Measurements from ENCODE around the gene FBLN2. TPM values are rescaled to one million over a fixed set of nuclear protein-coding genes. Genes with fewer than 3 reads are reported as not detected.
"Not testable (repeated sequence)": the region's sequence is repeated elsewhere in the genome, so short reads cannot be mapped to it uniquely, and the experiment has no call there.

Gene FBLN2
- polyA plus RNA-seq (2013), result 1.4 TPM

- no peak within 1 kb of the TSS for H3K27ac ChIP-seq (ENCODE audit: insufficient read depth in 1 of 2, low read depth in 1 of 2, low read length in 2 of 2, poor library complexity in 1 of 2, severe bottlenecking in 2 of 2)
- DNase-seq, result peak in 2 of 3 donors; percentile 33 to 41
- peaks cover 4 to 37% (median 27%) of the 10 kb centered on the region in 4 experiments for H3K4me1 ChIP-seq (ENCODE audit: control extremely low read depth in 1 of 4, control insufficient read depth in 4 of 4, insufficient read depth in 4 of 4, low read length in 3 of 4)
- WGBS (ENCODE audit: insufficient coverage), result 3% methylated on average over 37 of the region's 107 CpGs
- H3K36me3 ChIP-seq (ENCODE audit: control insufficient read depth in 4 of 4, insufficient read depth in 4 of 4, low read length in 3 of 4), result no peaks in the 10 kb centered on the region
- H3K4me3 ChIP-seq (ENCODE audit: control insufficient read depth in 1 of 7, extremely low read depth in 1 of 7, insufficient read depth in 4 of 7, low read depth in 2 of 7, low read length in 6 of 7), result peak within 1 kb of the TSS in 5 of 7 experiments; percentile 1 to 61 (median 51)
- ChIA-PET POLR2A (no interaction called here), CTCF (no interaction called here)
- peaks cover 0 to 15% (median 2%) of the 10 kb centered on the region in 5 experiments for H3K27me3 ChIP-seq (replicated peaks in 2 of 5; ENCODE audit: control insufficient read depth in 4 of 5, insufficient read depth in 5 of 5, low read length in 4 of 5)
- H3K9me3 ChIP-seq (ENCODE audit: control extremely low read depth in 1 of 5, control insufficient read depth in 4 of 5, insufficient read depth in 2 of 5, low read depth in 1 of 5, low read length in 4 of 5), result no peaks in the 10 kb centered on the region
These were observed at the start of gene FBLN2 for GRCh38 chr3:13548696-13549622. Gene FBLN2, plus strand, starts transcription at chr3:13549125. Its CDS starts 21,231 bp downstream, at chr3:13570356.

DNA sequence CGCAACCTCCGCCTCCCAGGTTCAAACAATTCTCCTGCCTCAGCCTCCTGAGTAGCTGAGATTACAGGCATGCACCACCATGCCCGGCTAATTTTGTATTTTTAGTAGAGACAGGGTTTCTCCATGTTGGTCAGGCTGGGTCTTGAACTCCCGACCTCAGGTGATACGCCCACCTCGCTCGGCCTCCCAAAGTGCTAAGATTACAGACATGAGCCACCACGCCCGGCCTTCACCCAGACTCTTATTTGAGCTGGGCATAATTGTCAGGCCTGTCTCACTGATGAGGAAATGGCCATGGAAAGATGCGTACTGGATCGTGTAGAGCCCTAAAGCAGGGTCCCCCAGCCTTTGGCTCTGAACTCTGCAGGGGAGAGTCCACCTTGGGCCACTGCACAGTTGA is 49.7 kb upstream of the FBLN2 start:
- POLR2A ChIA-PET; H3K4me3 ChIP-seq (ENCODE audit: control insufficient read depth in 1 of 7, extremely low read depth in 1 of 7, insufficient read depth in 4 of 7, low read depth in 2 of 7, low read length in 6 of 7); H3K27ac ChIP-seq (ENCODE audit: insufficient read depth in 1 of 2, low read depth in 1 of 2, low read length in 2 of 2, poor library complexity in 1 of 2, severe bottlenecking in 2 of 2); DNase-seq; H3K4me1 ChIP-seq (ENCODE audit: control extremely low read depth in 1 of 4, control insufficient read depth in 4 of 4, insufficient read depth in 4 of 4, low read length in 3 of 4); H3K27me3 ChIP-seq (replicated peaks in 2 of 5; ENCODE audit: control insufficient read depth in 4 of 5, insufficient read depth in 5 of 5, low read length in 4 of 5); H3K9me3 ChIP-seq (ENCODE audit: control extremely low read depth in 1 of 5, control insufficient read depth in 4 of 5, insufficient read depth in 2 of 5, low read depth in 1 of 5, low read length in 4 of 5); H3K36me3 ChIP-seq (ENCODE audit: control insufficient read depth in 4 of 4, insufficient read depth in 4 of 4, low read length in 3 of 4): not testable (repeated sequence)
- CTCF ChIA-PET, result interaction anchor here (0.7 to 11.8 kb wide), 13 partner anchors 9 to 392 kb away, joined by 3 to 422 read pairs (median 4); no protein-coding TSS in a partner anchor
- WGBS (ENCODE audit: insufficient coverage), result 99% methylated on average over 9 of the region's 11 CpGs

GRCh38 chr3:13500133-13500885 is 48.6 kb upstream of the FBLN2 start:
- ChIA-PET CTCF (interaction anchor here (0.8 to 11.8 kb wide), 13 partner anchors 8 to 391 kb away, joined by 3 to 422 read pairs (median 4); no protein-coding TSS in a partner anchor), POLR2A (no interaction called here)
- Histone ChIP-seq H3K27ac (ENCODE audit: insufficient read depth in 1 of 2, low read depth in 1 of 2, low read length in 2 of 2, poor library complexity in 1 of 2, severe bottlenecking in 2 of 2) (no peak overlapping the region), H3K9me3 (ENCODE audit: control extremely low read depth in 1 of 5, control insufficient read depth in 4 of 5, insufficient read depth in 2 of 5, low read depth in 1 of 5, low read length in 4 of 5) (no peaks in the 10 kb centered on the region), H3K27me3 (replicated peaks in 2 of 5; ENCODE audit: control insufficient read depth in 4 of 5, insufficient read depth in 5 of 5, low read length in 4 of 5) (no peaks in the 10 kb centered on the region), H3K4me3 (ENCODE audit: control insufficient read depth in 1 of 7, extremely low read depth in 1 of 7, insufficient read depth in 4 of 7, low read depth in 2 of 7, low read length in 6 of 7) (no peak overlapping the region), H3K4me1 (ENCODE audit: control extremely low read depth in 1 of 4, control insufficient read depth in 4 of 4, insufficient read depth in 4 of 4, low read length in 3 of 4) (peaks cover 0 to 5% (median 3%) of the 10 kb centered on the region in 4 experiments), H3K36me3 (ENCODE audit: control insufficient read depth in 4 of 4, insufficient read depth in 4 of 4, low read length in 3 of 4) (no peaks in the 10 kb centered on the region)
- DNase-seq, result peak in 1 of 3 donors; percentile 12
- WGBS (ENCODE audit: insufficient coverage), result 87% methylated on average over 13 of the region's 15 CpGs

DNA sequence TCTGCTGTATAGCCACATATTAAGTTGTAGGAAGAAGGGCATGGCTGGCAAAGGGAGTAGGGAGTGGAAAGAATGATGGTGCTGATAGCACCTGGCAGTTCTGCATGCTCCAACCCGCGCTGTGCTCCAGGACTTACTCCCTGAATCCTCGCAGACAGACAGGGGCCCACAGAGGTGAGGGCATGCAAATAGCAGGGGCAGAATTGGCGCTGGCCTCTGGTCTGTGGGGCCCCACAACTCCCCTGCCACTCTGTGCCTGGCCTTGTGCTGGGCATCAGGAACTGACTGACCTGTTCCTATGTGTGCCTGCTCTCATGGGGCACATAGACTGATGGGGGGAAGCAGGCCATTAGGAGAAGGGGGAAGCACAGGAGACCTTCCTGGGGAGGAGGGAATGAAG is 47.9 kb upstream of the FBLN2 start:
- peaks cover 0 to 3% (median 2%) of the 10 kb centered on the region in 4 experiments for H3K4me1 ChIP-seq (ENCODE audit: control extremely low read depth in 1 of 4, control insufficient read depth in 4 of 4, insufficient read depth in 4 of 4, low read length in 3 of 4)
- ChIA-PET POLR2A (no interaction called here), CTCF (interaction anchor here (1.1 to 11.8 kb wide), 4 partner anchors 15 to 149 kb away, joined by 3 to 422 read pairs (median 7); no protein-coding TSS in a partner anchor)
- WGBS (ENCODE audit: insufficient coverage), result 100% methylated on average over 4 of the region's 4 CpGs
- no peaks in the 10 kb centered on the region for H3K9me3 ChIP-seq (ENCODE audit: control extremely low read depth in 1 of 5, control insufficient read depth in 4 of 5, insufficient read depth in 2 of 5, low read depth in 1 of 5, low read length in 4 of 5)
- no peaks in the 10 kb centered on the region for H3K27me3 ChIP-seq (replicated peaks in 2 of 5; ENCODE audit: control insufficient read depth in 4 of 5, insufficient read depth in 5 of 5, low read length in 4 of 5)
- no peak for DNase-seq
- H3K4me3 ChIP-seq (ENCODE audit: control insufficient read depth in 1 of 7, extremely low read depth in 1 of 7, insufficient read depth in 4 of 7, low read depth in 2 of 7, low read length in 6 of 7), result no peak overlapping the region
- no peaks in the 10 kb centered on the region for H3K36me3 ChIP-seq (ENCODE audit: control insufficient read depth in 4 of 4, insufficient read depth in 4 of 4, low read length in 3 of 4)
- H3K27ac ChIP-seq (ENCODE audit: insufficient read depth in 1 of 2, low read depth in 1 of 2, low read length in 2 of 2, poor library complexity in 1 of 2, severe bottlenecking in 2 of 2), result no peak overlapping the region

DNA sequence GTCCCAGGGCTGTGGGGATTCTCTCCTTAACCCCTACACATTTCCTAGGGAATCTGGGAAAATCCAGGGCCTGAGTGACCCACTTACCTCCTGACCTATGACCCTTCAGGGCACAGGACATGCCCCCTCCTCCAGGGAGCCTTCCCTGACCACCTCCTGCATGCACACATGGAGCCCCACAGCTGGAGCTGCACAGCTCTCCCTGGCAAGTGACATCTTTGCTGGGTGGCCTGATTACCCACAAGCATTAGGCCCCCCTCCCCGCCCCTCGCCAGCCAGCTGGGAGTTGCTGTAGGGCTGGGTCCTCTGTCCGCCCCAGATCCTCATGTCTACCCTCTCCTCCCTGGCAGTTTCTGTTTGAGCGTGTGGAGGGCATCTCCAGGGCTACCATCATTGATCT is 47.4 kb upstream of the FBLN2 start:
- DNase-seq, result no peak
- Histone ChIP-seq H3K27me3 (replicated peaks in 2 of 5; ENCODE audit: control insufficient read depth in 4 of 5, insufficient read depth in 5 of 5, low read length in 4 of 5) (no peaks in the 10 kb centered on the region), H3K9me3 (ENCODE audit: control extremely low read depth in 1 of 5, control insufficient read depth in 4 of 5, insufficient read depth in 2 of 5, low read depth in 1 of 5, low read length in 4 of 5) (no peaks in the 10 kb centered on the region), H3K4me1 (ENCODE audit: control extremely low read depth in 1 of 4, control insufficient read depth in 4 of 4, insufficient read depth in 4 of 4, low read length in 3 of 4) (peaks cover 0 to 1% (median under 1%) of the 10 kb centered on the region in 4 experiments), H3K27ac (ENCODE audit: insufficient read depth in 1 of 2, low read depth in 1 of 2, low read length in 2 of 2, poor library complexity in 1 of 2, severe bottlenecking in 2 of 2) (no peak overlapping the region), H3K36me3 (ENCODE audit: control insufficient read depth in 4 of 4, insufficient read depth in 4 of 4, low read length in 3 of 4) (no peaks in the 10 kb centered on the region), H3K4me3 (ENCODE audit: control insufficient read depth in 1 of 7, extremely low read depth in 1 of 7, insufficient read depth in 4 of 7, low read depth in 2 of 7, low read length in 6 of 7) (no peak overlapping the region)
- CTCF ChIA-PET, result interaction anchor here (1.1 to 11.8 kb wide), 2 partner anchors 32 to 148 kb away, joined by 5 to 422 read pairs; no protein-coding TSS in a partner anchor
- 100% methylated on average over 2 of the region's 4 CpGs for WGBS (ENCODE audit: insufficient coverage)
- POLR2A ChIA-PET, result no interaction called here

DNA sequence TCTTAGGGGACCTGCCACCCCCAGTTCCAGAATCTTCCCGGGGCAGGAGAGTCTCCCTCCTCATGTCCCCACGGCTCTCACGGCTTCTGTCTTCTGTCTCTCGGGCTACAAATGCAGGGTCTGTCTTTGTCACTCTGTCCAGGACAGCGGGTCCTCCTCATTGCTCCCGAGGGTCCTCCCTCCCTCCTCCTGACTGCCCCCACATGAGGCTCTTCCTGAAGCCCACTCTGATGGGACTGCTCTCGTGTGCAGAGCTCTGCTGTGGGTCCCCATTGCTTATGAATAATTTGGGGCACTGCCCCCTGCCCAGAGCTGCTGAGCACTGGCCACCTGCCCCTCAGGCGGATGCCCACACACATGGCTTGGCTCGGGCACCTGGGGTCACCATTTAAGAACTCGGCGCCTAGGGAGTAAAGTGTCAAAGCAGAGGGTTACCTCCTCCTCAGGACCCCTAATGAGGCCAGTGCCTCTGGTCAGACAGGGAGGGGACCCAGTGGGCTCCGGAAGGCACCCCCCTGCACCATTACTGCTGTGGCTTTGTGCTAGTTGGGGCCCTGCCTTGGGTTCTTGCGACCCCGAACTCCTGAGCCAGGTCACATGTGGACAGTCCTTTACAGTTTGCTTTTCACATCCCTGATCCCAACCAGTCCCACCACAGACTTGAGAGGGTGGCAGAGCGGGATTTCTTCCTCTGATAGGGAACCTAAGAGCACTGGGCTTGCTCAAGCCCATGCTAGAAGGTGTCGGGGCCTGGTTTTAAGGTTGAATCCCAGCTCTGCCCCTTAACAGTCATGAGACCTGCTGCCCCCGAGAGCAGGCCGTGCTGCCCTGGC is 46.8 kb upstream of the FBLN2 start:
- no peaks in the 10 kb centered on the region for H3K9me3 ChIP-seq (ENCODE audit: control extremely low read depth in 1 of 5, control insufficient read depth in 4 of 5, insufficient read depth in 2 of 5, low read depth in 1 of 5, low read length in 4 of 5)
- DNase-seq, result no peak
- POLR2A ChIA-PET, result no interaction called here
- H3K27me3 ChIP-seq (replicated peaks in 2 of 5; ENCODE audit: control insufficient read depth in 4 of 5, insufficient read depth in 5 of 5, low read length in 4 of 5), result no peaks in the 10 kb centered on the region
- WGBS (ENCODE audit: insufficient coverage), result 96% methylated on average over 17 of the region's 18 CpGs
- CTCF ChIA-PET, result interaction anchor here (1.0 to 11.8 kb wide), 3 partner anchors 15 to 147 kb away, joined by 3 to 422 read pairs (median 5); no protein-coding TSS in a partner anchor
- no peaks in the 10 kb centered on the region for H3K36me3 ChIP-seq (ENCODE audit: control insufficient read depth in 4 of 4, insufficient read depth in 4 of 4, low read length in 3 of 4)
- H3K27ac ChIP-seq (ENCODE audit: insufficient read depth in 1 of 2, low read depth in 1 of 2, low read length in 2 of 2, poor library complexity in 1 of 2, severe bottlenecking in 2 of 2), result no peak overlapping the region
- no peak overlapping the region for H3K4me3 ChIP-seq (ENCODE audit: control insufficient read depth in 1 of 7, extremely low read depth in 1 of 7, insufficient read depth in 4 of 7, low read depth in 2 of 7, low read length in 6 of 7)
- peaks cover 0 to 1% (median 0%) of the 10 kb centered on the region in 4 experiments for H3K4me1 ChIP-seq (ENCODE audit: control extremely low read depth in 1 of 4, control insufficient read depth in 4 of 4, insufficient read depth in 4 of 4, low read length in 3 of 4)
